UCSD-AML1 (cell line): ENCODE results near the gene LSM10.

Experiments
- DNase-seq: peaks from one replicate; lab custom pipeline; 2025; ENCODE audit not compliant: unreplicated experiment; lab: John Stamatoyannopoulos, UW

The LSM10 gene

DNA sequence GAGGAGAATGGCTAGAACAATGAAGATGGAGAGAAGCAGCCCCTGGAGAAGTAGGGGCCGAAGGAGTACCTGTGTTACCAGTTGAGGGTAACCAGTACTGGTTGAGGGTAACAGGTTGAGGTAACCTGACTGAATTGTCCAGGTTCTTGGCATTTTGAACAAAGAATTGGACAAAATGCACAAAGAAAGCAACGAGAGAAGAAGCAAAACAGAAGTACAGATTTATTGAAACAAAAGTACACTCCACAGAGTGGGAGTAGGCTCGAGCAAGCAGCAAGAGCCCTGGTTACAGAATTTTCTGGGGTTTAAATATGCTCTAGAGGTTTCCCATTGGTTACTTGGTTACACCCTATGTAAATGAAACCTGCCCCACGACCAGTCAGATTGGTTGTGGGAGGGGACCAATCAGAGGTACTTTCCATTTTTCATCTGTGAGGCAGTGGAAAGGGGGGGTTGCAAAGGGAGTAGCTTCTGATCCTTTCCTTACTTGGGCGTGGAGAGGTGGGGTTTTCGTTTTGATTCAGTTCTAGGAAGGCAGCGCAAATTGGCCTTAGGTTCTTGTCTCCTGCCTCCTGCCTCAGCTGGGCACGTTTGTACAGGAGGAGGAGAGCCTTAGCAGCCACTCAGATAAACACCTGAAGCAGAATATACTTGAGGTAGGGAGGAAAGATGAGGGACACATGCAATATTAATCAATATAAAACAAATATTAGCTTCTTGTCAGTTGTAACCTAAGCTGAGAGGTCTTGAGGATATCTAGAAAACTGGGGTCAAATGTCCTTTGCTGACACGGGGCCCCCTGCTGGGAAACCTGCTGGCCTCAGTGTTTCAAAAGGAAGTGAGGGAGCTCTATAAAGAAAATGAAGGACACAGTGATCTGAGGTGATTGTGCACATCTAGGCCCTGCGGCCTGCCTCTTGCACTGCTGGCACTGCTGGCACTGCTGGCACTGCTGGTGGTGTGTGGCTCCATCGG, 14.3 kb upstream of the LSM10 start:
- no peak for DNase-seq

DNA sequence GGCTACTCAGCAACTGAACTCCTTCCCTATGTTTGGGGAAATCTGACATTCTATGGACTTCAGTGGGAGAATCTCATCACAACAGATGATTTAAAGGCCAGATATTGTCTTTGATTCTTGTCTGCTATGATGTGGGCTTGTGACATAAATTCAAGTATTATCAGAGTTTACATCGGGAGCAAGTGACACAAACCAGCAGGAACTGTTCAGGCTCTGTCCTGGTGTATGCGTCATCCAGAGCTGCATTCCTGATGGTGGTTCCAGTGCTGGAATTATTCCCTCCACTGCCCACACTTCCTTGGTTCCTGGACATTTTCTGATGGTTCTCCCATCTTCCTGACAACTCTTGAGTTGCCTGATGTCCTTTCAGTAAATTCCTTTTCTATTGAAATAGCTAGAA, 10.8 kb upstream of the LSM10 start:
- DNase-seq: no peak

DNA sequence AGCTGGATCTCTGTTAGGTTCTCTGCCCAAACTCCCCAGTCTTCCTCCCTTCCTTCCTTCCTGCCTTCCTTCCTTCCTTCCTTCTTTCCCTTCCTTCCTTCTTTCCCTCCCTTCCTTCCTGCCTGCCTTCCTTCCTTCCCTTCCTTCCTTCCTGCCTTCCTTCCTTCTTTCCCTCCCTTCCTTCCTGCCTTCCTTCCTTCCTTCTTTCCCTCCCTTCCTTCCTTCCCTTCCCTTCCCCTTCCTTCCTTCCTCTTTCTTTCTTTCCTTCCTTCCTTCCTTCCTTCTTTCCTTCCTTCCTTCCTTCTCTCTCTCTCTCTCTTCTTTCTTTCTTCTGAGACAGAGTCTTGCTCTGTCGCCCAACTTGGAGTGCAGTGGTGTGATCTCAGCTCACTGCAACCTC, 8.7 kb upstream of the LSM10 start:
- DNase-seq: no peak

DNA sequence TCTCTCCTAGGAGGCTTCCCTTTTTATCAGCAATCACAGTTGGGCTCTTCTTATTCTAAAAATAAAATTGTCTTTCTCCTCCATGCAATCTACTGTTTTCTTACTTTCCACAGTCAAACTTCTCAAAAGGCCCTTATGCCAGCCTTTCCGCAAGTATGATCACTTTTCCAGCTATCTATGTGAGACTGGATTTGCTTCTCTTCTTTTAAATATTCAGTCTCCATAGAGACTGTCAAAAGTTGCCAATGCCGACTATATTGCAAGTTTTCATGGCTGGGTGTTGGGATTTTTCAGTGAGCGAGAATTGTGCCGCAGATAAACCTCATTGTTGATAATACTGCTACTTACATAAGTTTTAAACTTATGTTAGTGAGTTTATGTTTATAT, 4.8 kb upstream of the LSM10 start:
- no peak for DNase-seq

DNA sequence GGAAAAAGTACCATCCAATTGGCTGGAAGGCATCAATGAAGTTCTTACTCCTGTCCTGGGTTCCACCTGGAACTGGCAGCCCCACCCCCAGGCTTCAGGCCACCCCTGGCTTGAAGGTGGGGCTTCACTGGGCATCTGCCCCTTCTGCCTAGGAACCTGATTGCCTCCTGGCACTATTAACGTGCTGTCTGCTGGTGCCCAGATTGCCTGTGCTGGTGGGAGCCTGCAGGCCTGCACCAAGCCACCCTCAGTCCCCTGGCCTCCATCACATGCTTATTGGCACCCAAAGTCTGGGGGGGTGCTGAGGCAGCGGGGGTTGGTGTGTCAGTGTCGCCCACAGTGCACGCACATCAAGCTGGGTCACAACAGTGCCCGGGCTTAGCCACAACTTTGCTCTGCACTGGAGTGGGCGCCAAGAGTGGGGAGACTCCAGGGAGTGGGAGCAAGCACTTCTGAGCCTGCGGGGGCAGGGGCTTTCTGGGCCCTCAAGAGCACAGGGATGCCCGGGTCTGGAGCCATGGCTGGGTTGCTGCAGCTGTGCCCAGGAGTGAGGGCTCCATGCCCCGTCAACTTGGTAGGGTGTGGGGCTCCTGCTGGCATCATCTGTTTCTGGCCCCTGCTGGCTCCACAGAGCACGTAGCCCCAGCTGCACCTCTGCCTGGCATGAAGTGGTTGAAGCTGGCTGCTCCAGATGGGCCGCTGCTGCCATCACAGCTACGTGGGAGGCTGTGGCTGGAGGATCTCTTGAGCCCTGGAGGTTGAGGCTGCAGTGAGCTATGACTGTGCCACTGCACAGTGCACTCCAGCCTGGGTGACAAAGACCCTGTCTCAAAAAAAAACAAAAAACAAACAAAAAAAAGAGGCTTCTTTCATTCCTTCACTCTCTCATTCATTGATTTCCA, 4.1 kb upstream of the LSM10 start:
- no peak for DNase-seq

DNA sequence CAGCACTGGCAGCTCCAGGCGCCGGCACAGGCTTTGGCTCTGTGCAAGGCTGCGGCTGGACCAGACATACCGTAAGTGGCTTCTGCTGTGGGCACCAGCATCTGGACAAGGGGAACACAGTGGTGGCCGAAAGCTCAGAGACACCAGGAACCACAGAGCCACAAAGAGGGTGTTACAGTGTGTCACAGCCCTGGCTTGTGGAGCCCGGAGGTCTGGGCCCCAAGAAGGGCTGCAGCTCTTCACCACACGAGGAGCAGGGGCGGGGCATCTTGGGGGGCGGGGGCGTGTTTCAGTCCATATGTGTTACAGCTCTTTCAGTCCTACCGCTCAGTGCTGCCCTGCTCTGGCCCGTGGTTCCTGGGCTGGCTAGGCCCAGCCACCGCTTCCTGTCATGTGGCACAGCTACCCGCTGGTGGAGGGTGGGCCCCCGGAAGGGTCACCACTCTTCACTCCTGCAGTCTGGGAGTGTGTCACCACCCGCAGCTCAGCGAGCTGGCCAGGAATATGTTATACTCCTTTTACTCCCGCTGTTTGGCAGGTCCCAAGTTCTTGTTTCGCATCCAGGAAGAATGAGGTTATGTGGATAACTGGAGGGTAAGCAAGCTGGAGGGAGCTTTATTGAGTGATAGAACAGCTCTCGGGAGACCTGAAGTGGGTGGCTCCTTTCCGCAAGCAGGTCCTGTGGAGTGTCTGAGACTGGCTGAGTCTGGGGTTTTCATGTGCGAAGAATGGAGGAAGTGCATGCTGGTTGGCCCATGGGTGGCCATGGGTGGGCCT, 3.3 kb upstream of the LSM10 start:
- peak; percentile 95 for DNase-seq

DNA sequence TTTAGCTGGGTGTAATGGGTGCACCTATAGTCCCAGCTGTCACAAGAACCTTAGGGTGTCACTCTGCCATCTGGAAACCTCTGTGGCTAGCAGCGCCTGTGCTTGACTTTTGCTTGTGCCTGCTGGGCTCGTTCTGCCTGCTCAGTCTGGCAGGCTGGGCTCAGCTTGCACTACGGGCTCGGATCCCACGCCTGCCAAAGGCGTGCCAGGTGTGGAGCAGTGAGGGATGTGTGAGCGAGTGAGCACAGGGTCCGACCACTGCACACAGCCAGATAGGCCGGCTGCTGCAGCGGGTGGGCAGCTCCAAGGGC, 2.8 kb upstream of the LSM10 start:
- DNase-seq: no peak

DNA sequence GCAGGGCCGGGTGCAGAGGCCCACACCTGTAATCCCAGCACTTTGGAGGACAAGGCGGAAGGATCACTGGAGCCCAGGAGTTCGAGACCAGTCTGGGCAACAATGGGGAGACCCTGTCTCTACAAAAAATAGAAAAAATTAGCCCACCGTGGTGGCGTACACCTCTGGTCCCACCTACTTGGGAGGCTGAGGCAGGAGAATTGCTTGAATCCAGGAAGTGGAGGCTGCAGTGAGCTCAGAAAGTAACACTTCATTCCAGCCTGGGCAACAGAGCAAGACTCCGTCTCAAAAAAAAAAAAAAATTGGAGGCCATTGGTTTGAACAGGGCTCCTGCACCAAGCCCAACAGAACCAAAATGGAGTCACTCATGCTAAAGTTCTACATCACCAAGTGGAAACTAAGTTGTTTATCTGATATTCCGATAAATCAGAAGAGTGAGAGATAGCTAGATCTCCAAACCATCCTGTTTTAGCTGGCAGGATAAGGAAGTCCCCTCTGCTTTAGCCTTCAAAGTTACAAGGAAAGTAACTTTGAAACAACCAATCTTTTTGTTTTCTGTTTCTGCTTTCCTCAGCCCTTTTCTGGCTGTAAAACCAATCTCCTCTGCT, 766 bp upstream of the LSM10 start:
- no peak for DNase-seq

DNA sequence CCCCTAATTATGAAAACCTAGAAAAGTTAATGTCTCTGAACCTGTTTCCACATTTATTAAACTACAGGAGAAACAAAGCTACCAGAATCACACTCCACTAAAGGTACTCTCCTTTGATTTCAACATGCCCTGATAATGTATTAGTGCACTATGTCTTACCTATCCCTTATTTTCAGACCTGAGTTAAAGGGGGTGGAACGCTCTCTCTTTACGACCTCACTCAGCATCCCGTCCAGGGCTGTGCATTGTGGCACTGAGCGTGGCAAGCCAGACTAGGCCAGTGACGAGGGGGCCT, 678 bp downstream of the LSM10 start:
- DNase-seq: no peak

DNA sequence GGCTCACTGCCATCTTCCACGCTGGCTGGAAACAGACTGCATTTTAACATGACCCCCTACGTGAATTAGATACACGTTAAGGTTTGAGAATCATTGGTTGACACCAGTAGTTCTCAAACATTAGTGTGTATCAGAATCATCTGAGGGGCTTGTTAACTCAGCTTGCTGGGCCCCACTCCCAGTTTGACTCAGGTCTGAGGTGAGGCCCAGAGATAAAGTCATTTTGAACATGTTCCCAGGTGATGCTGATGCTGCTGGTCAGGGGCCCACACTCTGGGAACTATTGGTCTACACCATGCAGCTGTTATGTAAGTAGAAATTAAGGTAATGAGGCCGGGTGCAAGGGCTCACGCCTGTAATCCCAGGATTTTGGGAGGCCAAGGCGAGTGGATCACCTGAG, 1.3 kb downstream of the LSM10 start:
- DNase-seq: no peak

DNA sequence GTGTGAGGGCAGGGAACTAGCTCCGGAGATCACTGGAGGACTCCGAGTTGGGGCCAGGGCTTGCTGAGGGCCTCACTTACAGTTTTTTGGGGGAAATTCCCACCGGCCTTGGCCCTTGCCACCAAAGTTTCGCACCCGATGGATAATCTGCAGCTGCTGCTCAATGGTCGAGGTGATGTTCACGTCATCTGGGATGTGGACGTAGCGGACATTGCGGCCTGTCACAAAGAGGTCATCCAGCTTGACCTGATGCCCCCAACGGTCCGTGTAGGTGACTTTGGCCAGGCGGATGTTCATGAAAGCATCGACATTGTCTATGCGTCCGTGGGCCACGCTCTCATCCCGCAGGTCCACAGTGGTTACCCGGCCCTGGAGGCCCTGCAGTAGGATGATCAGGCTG, 4.0 kb downstream of the LSM10 start:
- no peak for DNase-seq

DNA sequence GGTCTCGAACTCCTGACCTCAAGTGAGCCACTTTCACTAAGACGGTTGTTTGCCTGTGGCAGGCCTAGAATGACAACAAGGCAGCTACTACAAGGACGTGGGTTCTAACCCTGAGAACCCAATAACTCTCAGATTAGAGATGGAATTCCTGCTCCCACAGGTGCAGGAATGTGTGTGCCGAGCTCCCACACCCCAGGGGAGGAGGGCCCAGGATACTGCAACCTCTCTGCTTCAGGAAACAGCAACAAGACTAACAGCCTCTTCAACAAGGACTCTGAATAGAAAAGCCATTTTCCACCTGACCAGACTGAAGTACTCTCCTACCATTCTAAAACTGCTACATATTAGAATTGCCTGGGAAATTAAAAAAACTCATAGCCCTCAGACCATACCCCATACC, 4.9 kb downstream of the LSM10 start:
- no peak for DNase-seq

DNA sequence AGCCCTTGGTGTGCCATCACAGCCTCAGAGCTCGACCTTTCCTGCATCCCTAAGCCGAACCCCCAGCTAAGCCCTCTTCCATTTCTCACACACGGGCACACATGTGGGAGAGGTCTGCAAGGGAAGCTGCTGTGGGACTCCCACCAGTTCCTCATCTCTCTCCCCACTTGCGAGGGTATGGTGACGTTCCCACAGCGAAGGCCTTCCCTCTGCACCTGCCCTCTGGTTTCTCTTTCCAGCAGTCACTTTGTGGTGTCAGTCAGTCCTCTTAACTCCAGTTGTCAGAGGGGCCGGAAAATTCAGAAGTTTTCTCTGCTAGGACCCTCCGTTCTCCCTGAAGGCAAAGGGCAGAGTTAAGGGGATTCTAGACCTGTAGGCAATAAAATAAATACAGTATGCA, 6.4 kb downstream of the LSM10 start:
- no peak for DNase-seq

DNA sequence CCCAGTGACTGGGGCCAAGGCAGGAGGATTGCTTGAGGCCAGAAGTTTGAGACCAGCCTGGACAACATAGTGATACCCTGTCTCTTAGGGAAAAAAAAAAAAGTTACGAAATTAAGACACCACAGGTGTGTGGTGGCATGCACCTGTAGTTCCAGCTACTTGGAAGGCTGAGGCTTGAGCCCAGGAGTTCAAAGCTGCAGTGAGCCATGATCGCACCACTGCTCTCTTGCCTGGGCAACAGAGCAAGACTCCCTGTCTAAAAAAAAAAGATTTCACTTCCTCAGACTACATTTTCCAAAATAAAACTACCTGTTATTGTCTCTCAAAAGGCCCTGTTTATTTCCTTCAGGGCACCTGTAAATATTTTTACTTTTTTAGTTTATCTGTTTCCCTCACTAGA, 7.3 kb downstream of the LSM10 start:
- DNase-seq: no peak

DNA sequence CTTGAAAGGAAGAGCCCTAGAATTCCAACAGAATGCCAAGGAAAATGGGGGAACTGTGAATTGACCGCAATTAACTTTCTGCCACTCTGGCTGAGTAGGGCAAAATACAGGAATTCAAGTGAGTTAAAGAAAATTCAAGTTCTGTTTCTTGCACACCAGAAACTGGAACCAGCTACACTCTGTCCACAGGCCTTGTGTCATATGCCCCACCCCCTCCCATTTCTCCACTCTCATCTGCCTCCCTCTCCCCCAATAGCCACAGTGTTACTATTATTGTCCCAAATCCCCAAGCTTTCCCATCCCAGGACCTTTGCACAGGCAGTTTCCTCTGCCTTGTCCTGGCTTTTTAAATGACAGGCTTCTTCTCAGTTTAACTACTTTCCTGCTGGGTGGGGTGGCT, 7.7 kb downstream of the LSM10 start:
- no peak for DNase-seq

DNA sequence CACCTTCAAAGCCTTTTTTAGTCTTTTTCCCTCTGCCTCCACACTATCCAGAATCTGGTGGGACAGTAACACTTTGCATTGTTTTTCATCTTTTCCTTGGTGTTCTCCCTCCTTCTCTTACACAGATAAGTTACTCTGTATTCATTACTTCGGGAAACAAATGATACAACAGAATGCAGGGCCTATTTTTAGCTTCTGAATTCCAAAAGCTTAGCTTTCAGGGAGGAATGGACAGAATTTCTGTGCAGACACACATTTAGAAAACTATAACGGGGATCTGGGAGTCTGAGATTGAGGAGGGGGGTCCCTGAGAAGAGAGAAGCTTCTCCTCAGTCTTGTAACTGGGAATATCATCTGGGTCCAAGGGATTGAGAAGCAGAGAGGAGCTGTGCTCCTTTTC, 8.4 kb downstream of the LSM10 start:
- DNase-seq: no peak

DNA sequence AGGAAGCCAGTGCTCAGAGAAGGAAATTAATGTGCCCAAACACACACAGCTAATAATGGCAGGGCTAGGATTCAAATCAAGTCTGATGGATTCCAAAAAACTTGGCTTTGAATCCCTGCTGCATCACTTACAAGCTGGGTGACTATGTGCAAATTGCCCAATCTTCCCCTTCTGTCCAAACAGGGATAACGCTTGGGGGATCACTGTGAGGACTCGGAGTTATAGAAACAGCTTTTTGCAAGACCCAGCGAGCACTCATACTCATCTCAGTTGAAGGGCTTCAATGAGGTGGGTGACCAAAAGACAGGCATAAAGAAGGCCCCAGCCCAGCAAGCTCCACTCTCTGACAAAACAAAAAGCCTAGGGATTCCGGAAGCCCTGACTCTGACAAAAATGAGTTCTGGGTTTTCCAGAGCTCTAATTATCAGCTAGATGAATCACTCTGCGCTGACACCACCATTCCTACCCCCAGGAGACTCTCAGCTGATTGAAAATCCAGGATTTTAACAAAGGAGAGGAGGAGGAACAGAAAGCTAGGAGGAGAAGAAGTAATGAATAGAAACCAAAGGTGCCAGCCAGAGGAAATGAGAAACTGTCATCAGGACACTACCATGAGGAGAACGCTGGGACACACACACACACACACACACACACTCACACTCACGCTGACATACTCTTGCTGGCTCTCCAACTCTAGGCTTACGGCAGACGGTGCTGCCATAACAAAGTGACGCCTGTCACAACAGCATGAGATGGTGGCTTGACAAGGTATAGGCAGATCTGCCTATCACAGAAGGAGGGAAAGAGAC, 10.4 kb downstream of the LSM10 start:
- DNase-seq: no peak

DNA sequence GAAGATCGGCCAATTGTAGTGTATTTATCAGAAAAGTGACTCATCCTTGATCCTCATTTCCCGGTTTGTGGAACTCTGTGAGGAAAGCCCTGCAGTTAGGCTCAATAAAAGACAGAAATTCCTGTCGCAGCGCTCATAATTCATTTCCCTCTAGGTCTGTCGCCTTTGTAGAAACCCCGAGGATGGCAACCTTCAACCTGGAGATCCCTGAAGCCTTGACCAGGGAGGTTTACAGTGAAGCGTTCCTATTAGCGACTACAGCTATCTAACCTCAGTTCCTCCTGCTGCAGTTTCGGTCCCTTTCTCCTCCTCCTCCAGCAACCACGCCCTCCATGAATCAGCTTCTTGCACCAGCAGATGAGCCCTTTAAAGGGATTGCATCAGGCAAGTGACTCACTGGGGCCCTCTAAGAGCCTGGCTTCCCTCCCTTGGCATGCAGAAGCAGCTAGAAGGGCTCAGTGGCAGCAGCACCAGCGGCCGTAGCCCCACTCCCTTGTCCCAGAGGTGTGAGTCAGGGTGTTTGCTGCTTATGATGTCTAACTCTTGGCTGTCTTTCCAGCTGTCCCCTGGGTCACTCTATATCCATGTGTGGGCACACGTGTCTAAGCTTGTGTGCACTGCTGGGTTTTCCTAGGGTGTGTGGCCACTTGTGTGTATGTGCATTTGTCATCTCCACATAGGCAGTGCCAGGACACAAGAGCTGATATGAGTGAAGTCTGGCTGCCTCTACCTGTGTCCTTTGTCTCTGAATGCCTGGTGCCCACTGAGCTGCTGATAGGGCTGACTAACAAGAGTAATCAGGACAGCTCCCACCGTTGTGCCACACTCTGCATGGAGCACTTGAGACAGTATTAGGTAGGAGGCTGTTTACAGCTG, 11.2 kb downstream of the LSM10 start:
- peak; percentile 88 for DNase-seq
